SK-N-SH treated with all-trans-retinoic acid at 6 μM for 48 hours (cell line): ENCODE data around the gene BICRAL.

ENCODE experiments used
- ATAC-seq: fragments of 200-7000 bp; cut with Tn5 transposase; 3 replicates; pipeline ENCODE4 v1.9.1; 2020; ENCODE audit warnings: mild to moderate bottlenecking, moderate library complexity
- ARNTL ChIP-seq: fragments of 450-650 bp; formaldehyde crosslinking; IDR thresholded peaks from 2 replicates; pipeline ENCODE4 v1.5.0; 2020; ENCODE audit warnings: low read depth, mild to moderate bottlenecking, moderate library complexity, borderline replicate concordance
- BACH2 ChIP-seq: fragments of 250-450 bp; sonication (Bioruptor Pico); IDR thresholded peaks from 2 replicates; pipeline ENCODE4 v1.9.0; 2021; ENCODE audit warnings: mild to moderate bottlenecking, borderline replicate concordance
- CSDC2 ChIP-seq: fragments of 250-450 bp; sonication (Bioruptor Pico); IDR thresholded peaks from 2 replicates; pipeline ENCODE4 v1.5.0; 2020; ENCODE audit warnings: mild to moderate bottlenecking, moderate library complexity
- ESRRG ChIP-seq: fragments of 250-450 bp; sonication (Bioruptor Pico); IDR thresholded peaks from 2 replicates; pipeline ENCODE4 v1.6.1; 2021; ENCODE audit warnings: mild to moderate bottlenecking
- GLIS3 ChIP-seq: fragments of 250-450 bp; sonication (Bioruptor Pico); IDR thresholded peaks from 2 replicates; pipeline ENCODE4 v1.5.0; 2020; ENCODE audit warnings: mild to moderate bottlenecking, moderate library complexity
- ISL1 ChIP-seq: fragments of 250-450 bp; sonication (Bioruptor Pico); IDR thresholded peaks from 2 replicates; pipeline ENCODE4 v2.1.2; 2022; ENCODE audit warnings: mild to moderate bottlenecking, moderate library complexity
- OSR1 ChIP-seq: fragments of 250-450 bp; sonication (Bioruptor Pico); IDR thresholded peaks from 2 replicates; pipeline ENCODE4 v1.8.0; 2022; ENCODE audit warnings: moderate library complexity, mild to moderate bottlenecking, inconsistent platforms
- PPARA ChIP-seq: fragments of 250-450 bp; sonication (Bioruptor Pico); IDR thresholded peaks from 2 replicates; pipeline ENCODE4 v1.5.0; 2020; ENCODE audit warnings: mild to moderate bottlenecking, borderline replicate concordance
- RARB ChIP-seq: fragments of 250-450 bp; sonication (Bioruptor Pico); IDR thresholded peaks from 2 replicates; pipeline ENCODE4 v1.8.0; 2021; ENCODE audit warnings: mild to moderate bottlenecking, moderate library complexity
- SNAI2 ChIP-seq: fragments of 250-450 bp; sonication (Bioruptor Pico); IDR thresholded peaks from 2 replicates; pipeline ENCODE4 v1.5.0; 2020; ENCODE audit warnings: mild to moderate bottlenecking, moderate library complexity
- TCF4 ChIP-seq: fragments of 250-450 bp; sonication (Bioruptor Pico); IDR thresholded peaks from 2 replicates; pipeline ENCODE4 v1.8.0; 2021; ENCODE audit warnings: mild to moderate bottlenecking, moderate library complexity, borderline replicate concordance
- TOX ChIP-seq: fragments of 250-450 bp; sonication (Bioruptor Pico); IDR thresholded peaks from 2 replicates; pipeline ENCODE4 v1.8.0; 2021; ENCODE audit warnings: mild to moderate bottlenecking, moderate library complexity, borderline replicate concordance
- ZC3H10 ChIP-seq: fragments of 250-450 bp; sonication (Bioruptor Pico); IDR thresholded peaks from 2 replicates; pipeline ENCODE4 v1.5.1; 2021; ENCODE audit warnings: mild to moderate bottlenecking, moderate library complexity
- ZFP3 ChIP-seq: fragments of 250-450 bp; sonication (Bioruptor Pico); IDR thresholded peaks from 2 replicates; pipeline ENCODE4 v1.5.0; 2020; ENCODE audit warnings: mild to moderate bottlenecking, moderate library complexity
- ZFP30 ChIP-seq: fragments of 450-650 bp; formaldehyde crosslinking; IDR thresholded peaks from 2 replicates; pipeline ENCODE4 v1.5.0; 2022; ENCODE audit warnings: mild to moderate bottlenecking, moderate library complexity
- ZNF565 ChIP-seq: fragments of 450-650 bp; formaldehyde crosslinking; conservative IDR thresholded peaks from 2 replicates; pipeline ENCODE4 v1.5.0; 2020; ENCODE audit warnings: low read depth, mild to moderate bottlenecking, moderate library complexity
- ZNF70 ChIP-seq: fragments of 450-650 bp; formaldehyde crosslinking; IDR thresholded peaks from 2 replicates; pipeline ENCODE4 v1.5.0; 2020; ENCODE audit warnings: mild to moderate bottlenecking, moderate library complexity
- ZNF8 ChIP-seq: fragments of 450-650 bp; formaldehyde crosslinking; IDR thresholded peaks from 2 replicates; pipeline ENCODE4 v1.5.0; 2020; ENCODE audit warnings: mild to moderate bottlenecking, moderate library complexity
- TF ChIP-seq, protein P1 (sequence below): fragments of 250-450 bp; sonication (Bioruptor Pico); IDR thresholded peaks from 2 replicates; pipeline ENCODE4 v1.5.1; 2021; ENCODE audit warnings: mild to moderate bottlenecking, moderate library complexity
- TF ChIP-seq, protein P2 (sequence below): fragments of 250-450 bp; sonication (Bioruptor Pico); IDR thresholded peaks from 2 replicates; pipeline ENCODE4 v1.8.0; 2020; ENCODE audit warnings: mild to moderate bottlenecking, moderate library complexity, borderline replicate concordance
- TF ChIP-seq, protein P3 (sequence below): fragments of 250-450 bp; sonication (Bioruptor Pico); IDR thresholded peaks from 2 replicates; pipeline ENCODE4 v1.5.1; 2020; ENCODE audit warnings: low read depth, mild to moderate bottlenecking, moderate library complexity
- TF ChIP-seq, protein P4 (sequence below): fragments of 250-450 bp; sonication (Bioruptor Pico); IDR thresholded peaks from 2 replicates; pipeline ENCODE4 v1.8.0; 2021; ENCODE audit warnings: low read depth, mild to moderate bottlenecking, moderate library complexity, borderline replicate concordance
- TF ChIP-seq, protein P5 (sequence below): fragments of 250-450 bp; sonication (Bioruptor Pico); IDR thresholded peaks from 2 replicates; pipeline ENCODE4 v1.5.0; 2020; ENCODE audit warnings: mild to moderate bottlenecking, moderate library complexity

BICRAL gene

DNA sequence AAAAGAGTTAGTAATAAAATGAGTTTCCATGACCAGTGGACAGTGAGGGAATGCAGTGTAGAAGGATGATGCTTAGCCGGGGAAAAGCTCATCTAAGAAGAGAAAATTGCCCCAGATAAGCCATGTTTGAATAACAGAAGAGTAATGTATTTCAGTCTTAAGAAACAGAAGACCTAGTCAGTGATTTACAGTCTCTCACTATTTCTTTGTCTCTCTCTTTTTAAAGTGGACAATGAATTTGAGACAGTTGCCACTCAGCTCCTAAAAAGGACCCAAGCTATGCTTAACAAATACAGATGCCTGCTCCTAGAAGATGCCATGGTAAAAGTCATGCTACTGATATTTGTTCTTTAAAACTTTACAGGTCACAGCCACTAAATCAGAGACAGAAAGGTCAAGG lies 78.2 kb downstream of the BICRAL start:
- ATAC-seq, result no peak
- no peak for TF ChIP-seq RARB (CRISPR knock-in tag)
- TF ChIP-seq OSR1 (CRISPR knock-in tag), result no peak
- TF ChIP-seq, protein P1, sequence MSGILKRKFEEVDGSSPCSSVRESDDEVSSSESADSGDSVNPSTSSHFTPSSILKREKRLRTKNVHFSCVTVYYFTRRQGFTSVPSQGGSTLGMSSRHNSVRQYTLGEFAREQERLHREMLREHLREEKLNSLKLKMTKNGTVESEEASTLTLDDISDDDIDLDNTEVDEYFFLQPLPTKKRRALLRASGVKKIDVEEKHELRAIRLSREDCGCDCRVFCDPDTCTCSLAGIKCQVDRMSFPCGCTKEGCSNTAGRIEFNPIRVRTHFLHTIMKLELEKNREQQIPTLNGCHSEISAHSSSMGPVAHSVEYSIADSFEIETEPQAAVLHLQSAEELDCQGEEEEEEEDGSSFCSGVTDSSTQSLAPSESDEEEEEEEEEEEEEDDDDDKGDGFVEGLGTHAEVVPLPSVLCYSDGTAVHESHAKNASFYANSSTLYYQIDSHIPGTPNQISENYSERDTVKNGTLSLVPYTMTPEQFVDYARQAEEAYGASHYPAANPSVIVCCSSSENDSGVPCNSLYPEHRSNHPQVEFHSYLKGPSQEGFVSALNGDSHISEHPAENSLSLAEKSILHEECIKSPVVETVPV (CRISPR knock-in tag), result no peak
- no peak for TF ChIP-seq ISL1 (CRISPR knock-in tag)
- no peak for TF ChIP-seq ZFP30 (CRISPR knock-in tag)
- TF ChIP-seq ZC3H10 (CRISPR knock-in tag), result no peak
- TF ChIP-seq, protein P2, sequence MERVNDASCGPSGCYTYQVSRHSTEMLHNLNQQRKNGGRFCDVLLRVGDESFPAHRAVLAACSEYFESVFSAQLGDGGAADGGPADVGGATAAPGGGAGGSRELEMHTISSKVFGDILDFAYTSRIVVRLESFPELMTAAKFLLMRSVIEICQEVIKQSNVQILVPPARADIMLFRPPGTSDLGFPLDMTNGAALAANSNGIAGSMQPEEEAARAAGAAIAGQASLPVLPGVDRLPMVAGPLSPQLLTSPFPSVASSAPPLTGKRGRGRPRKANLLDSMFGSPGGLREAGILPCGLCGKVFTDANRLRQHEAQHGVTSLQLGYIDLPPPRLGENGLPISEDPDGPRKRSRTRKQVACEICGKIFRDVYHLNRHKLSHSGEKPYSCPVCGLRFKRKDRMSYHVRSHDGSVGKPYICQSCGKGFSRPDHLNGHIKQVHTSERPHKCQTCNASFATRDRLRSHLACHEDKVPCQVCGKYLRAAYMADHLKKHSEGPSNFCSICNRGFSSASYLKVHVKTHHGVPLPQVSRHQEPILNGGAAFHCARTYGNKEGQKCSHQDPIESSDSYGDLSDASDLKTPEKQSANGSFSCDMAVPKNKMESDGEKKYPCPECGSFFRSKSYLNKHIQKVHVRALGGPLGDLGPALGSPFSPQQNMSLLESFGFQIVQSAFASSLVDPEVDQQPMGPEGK (CRISPR knock-in tag), result no peak
- no peak for TF ChIP-seq ZFP3
- TF ChIP-seq SNAI2 (CRISPR knock-in tag), result no peak
- no peak for TF ChIP-seq GLIS3 (CRISPR knock-in tag)
- no peak for TF ChIP-seq ESRRG (CRISPR knock-in tag)
- TF ChIP-seq PPARA (CRISPR knock-in tag), result no peak
- TF ChIP-seq, protein P3, sequence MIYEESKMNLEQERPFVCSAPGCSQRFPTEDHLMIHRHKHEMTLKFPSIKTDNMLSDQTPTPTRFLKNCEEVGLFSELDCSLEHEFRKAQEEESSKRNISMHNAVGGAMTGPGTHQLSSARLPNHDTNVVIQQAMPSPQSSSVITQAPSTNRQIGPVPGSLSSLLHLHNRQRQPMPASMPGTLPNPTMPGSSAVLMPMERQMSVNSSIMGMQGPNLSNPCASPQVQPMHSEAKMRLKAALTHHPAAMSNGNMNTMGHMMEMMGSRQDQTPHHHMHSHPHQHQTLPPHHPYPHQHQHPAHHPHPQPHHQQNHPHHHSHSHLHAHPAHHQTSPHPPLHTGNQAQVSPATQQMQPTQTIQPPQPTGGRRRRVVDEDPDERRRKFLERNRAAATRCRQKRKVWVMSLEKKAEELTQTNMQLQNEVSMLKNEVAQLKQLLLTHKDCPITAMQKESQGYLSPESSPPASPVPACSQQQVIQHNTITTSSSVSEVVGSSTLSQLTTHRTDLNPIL (CRISPR knock-in tag), result no peak
- no peak for TF ChIP-seq ZNF70 (CRISPR knock-in tag)
- TF ChIP-seq, protein P4, sequence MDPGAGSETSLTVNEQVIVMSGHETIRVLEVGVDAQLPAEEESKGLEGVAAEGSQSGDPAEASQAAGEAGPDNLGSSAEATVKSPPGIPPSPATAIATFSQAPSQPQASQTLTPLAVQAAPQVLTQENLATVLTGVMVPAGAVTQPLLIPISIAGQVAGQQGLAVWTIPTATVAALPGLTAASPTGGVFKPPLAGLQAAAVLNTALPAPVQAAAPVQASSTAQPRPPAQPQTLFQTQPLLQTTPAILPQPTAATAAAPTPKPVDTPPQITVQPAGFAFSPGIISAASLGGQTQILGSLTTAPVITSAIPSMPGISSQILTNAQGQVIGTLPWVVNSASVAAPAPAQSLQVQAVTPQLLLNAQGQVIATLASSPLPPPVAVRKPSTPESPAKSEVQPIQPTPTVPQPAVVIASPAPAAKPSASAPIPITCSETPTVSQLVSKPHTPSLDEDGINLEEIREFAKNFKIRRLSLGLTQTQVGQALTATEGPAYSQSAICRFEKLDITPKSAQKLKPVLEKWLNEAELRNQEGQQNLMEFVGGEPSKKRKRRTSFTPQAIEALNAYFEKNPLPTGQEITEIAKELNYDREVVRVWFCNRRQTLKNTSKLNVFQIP (CRISPR knock-in tag), result no peak
- TF ChIP-seq ZNF8 (CRISPR knock-in tag), result no peak
- TF ChIP-seq ZNF565 (CRISPR knock-in tag), result no peak
- no peak for TF ChIP-seq TOX
- no peak for TF ChIP-seq TCF4 (CRISPR knock-in tag)
- TF ChIP-seq, protein P5, sequence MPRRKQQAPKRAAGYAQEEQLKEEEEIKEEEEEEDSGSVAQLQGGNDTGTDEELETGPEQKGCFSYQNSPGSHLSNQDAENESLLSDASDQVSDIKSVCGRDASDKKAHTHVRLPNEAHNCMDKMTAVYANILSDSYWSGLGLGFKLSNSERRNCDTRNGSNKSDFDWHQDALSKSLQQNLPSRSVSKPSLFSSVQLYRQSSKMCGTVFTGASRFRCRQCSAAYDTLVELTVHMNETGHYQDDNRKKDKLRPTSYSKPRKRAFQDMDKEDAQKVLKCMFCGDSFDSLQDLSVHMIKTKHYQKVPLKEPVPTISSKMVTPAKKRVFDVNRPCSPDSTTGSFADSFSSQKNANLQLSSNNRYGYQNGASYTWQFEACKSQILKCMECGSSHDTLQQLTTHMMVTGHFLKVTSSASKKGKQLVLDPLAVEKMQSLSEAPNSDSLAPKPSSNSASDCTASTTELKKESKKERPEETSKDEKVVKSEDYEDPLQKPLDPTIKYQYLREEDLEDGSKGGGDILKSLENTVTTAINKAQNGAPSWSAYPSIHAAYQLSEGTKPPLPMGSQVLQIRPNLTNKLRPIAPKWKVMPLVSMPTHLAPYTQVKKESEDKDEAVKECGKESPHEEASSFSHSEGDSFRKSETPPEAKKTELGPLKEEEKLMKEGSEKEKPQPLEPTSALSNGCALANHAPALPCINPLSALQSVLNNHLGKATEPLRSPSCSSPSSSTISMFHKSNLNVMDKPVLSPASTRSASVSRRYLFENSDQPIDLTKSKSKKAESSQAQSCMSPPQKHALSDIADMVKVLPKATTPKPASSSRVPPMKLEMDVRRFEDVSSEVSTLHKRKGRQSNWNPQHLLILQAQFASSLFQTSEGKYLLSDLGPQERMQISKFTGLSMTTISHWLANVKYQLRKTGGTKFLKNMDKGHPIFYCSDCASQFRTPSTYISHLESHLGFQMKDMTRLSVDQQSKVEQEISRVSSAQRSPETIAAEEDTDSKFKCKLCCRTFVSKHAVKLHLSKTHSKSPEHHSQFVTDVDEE (CRISPR knock-in tag), result no peak

DNA sequence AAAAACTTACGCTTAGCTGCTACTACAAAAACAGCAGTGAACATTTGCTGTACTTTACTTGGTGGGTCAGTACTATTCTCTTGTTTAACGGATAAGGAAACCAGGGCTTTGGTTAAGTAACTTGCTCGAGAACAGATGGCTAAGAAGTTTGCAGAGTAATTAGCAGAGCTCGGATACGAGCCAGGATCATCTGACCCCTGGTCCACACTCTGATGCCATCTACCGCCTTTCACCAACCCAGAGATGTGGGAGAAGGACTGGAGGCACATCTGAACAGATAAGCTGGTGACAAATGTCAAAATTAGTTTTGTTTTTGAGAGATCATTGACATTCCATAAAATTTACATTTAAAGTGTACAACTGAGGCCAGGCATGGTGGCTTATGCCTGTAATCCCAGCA lies 78.6 kb downstream of the BICRAL start:
- TF ChIP-seq ZNF565 (CRISPR knock-in tag) (no peak), GLIS3 (CRISPR knock-in tag) (no peak), ISL1 (CRISPR knock-in tag) (no peak), CSDC2 (no peak), BACH2 (CRISPR knock-in tag) (no peak), ZFP30 (CRISPR knock-in tag) (no peak), TOX (no peak), ZNF8 (CRISPR knock-in tag) (no peak), RARB (CRISPR knock-in tag) (no peak), OSR1 (CRISPR knock-in tag) (no peak), ARNTL (CRISPR knock-in tag) (no peak), ZNF70 (CRISPR knock-in tag) (no peak), ZC3H10 (CRISPR knock-in tag) (no peak), PPARA (CRISPR knock-in tag) (no peak)
- TF ChIP-seq, protein P2 (CRISPR knock-in tag), result no peak
- TF ChIP-seq, protein P1 (CRISPR knock-in tag), result no peak
- TF ChIP-seq, protein P3 (CRISPR knock-in tag), result no peak
- ATAC-seq, result no peak
